HepG2 (cell line): ENCODE measurements around the gene IFT122. TPM values are rescaled to one million over a fixed set of nuclear protein-coding genes. Genes with fewer than 3 reads are reported as not detected.
"Not testable (repeated sequence)": the region's sequence is repeated elsewhere in the genome, so short reads cannot be mapped to it uniquely, and the experiment has no call there.

Experiments used
- ATAC-seq: fragments of 200-7000 bp; cut with Tn5 transposase; 3 replicates; pipeline ENCODE4 v1.9.1; 2020; ENCODE audit warnings: mild to moderate bottlenecking, moderate library complexity
- BruUV-seq: library from RNA; stranded (reverse); fragments of 400-500 nt; replicated peaks from 2 replicates; lab custom pipeline; 2021; lab: Mats Ljungman, UMichigan
- CTCF ChIA-PET: fragments of 300-600 bp; formaldehyde crosslinking; extraction: SDS; loops from one replicate; lab custom pipeline; 2021; ENCODE audit warnings: low total read pairs, inconsistent platforms, low intra/inter-chr PET ratio; lab: Yijun Ruan, JAX
- POLR2A ChIA-PET: fragments of 350-600 bp; sonication (Branson Sonifier 250); formaldehyde crosslinking; loops from one replicate; lab custom pipeline; 2020; ENCODE audit warnings: antibody characterized with exemption, inconsistent platforms; lab: Yijun Ruan, JAX
- DNase-seq: peaks from one replicate; pipeline ENCODE4 v3.0.0-alpha.2; 2015; ENCODE audit warnings: low spot score
- FAIRE-seq: peaks from 3 replicates; lab custom pipeline; 2011; peaks lifted over from hg19 to GRCh38; lab: Jason Lieb, UNC
- H2AFZ ChIP-seq: one replicate; pipeline ENCODE4 v1.6.1; 2011; ENCODE audit warnings: low read length, inconsistent platforms
- H3K27ac ChIP-seq: fragments of 300-600 bp; 3 replicates; pipeline ENCODE4 v1.8.0; 2011; ENCODE audit warnings: mixed run types, mild to moderate bottlenecking, mixed read lengths, low read length, inconsistent platforms; ENCODE audit not compliant: insufficient read depth; ENCODE audit errors: extremely low read length
- H3K27me3 ChIP-seq, 2 experiments: fragments of 200-600 bp in 1 of 2; 2 replicates in 1 of 2; 3 replicates in 1 of 2; pipeline versions ENCODE4 v1.6.0 to v1.8.0; 2011; ENCODE audit warnings: low read length in 2 of 2, mild to moderate bottlenecking in 2 of 2, moderate library complexity in 2 of 2, inconsistent platforms in 1 of 2; ENCODE audit not compliant: insufficient read depth in 2 of 2, control insufficient read depth in 1 of 2
- H3K36me3 ChIP-seq, 2 experiments: fragments of 200-600 bp in 1 of 2; replicated peaks in 1 of 2; 2 replicates in 1 of 2; 3 replicates in 1 of 2; pipeline versions ENCODE4 v1.5.1 to v1.8.0; 2011; ENCODE audit warnings: low read length in 2 of 2, inconsistent platforms in 1 of 2; ENCODE audit not compliant: insufficient read depth in 2 of 2, control insufficient read depth in 1 of 2
- H3K4me1 ChIP-seq: 2 replicates; pipeline ENCODE4 v1.5.1; 2012; ENCODE audit warnings: low read length, inconsistent platforms; ENCODE audit not compliant: insufficient read depth
- H3K4me2 ChIP-seq: 2 replicates; pipeline ENCODE4 v1.6.0; 2011; ENCODE audit warnings: low read depth, low read length, inconsistent platforms
- H3K4me3 ChIP-seq, 3 experiments: fragments of 200-600 bp in 1 of 3; sonication (generic), shearing (Covaris generic) in 1 of 3; replicated peaks in 1 of 3; 2 replicates each; pipeline ENCODE4 v1.5.1; 2011 to 2016; ENCODE audit warnings: low read length in 3 of 3, inconsistent platforms in 2 of 3, low read depth in 2 of 3, mild to moderate bottlenecking in 2 of 3, control low read depth in 1 of 3, mixed read lengths in 1 of 3; ENCODE audit not compliant: insufficient read depth in 1 of 3
- H3K79me2 ChIP-seq: one replicate; pipeline ENCODE4 v1.6.1; 2011; ENCODE audit warnings: low read length, inconsistent platforms; ENCODE audit not compliant: insufficient read depth
- H3K9ac ChIP-seq: 2 replicates; pipeline ENCODE4 v1.6.0; 2011; ENCODE audit warnings: mild to moderate bottlenecking, low read depth, low read length, inconsistent platforms; ENCODE audit not compliant: insufficient read depth
- H3K9me3 ChIP-seq: 2 replicates; pipeline ENCODE4 v1.5.1; 2012; ENCODE audit warnings: mild to moderate bottlenecking, low read length
- H4K20me1 ChIP-seq: 2 replicates; pipeline ENCODE4 v1.6.0; 2011; ENCODE audit warnings: inconsistent platforms, mild to moderate bottlenecking, low read length, moderate library complexity; ENCODE audit not compliant: insufficient read depth
- DRAP1 ChIP-seq: IDR thresholded peaks from 2 replicates; pipeline ENCODE4 v1.6.1; 2016; ENCODE audit warnings: missing genetic modification reagents, missing compliant biosample characterization
- EZH2 ChIP-seq: conservative IDR thresholded peaks from 2 replicates; pipeline ENCODE4 v1.6.1; 2012; ENCODE audit warnings: mild to moderate bottlenecking, low read depth, low read length, moderate library complexity
- HES4 ChIP-seq: sonication (generic); formaldehyde crosslinking; IDR thresholded peaks from 2 replicates; pipeline ENCODE4 v1.9.0; 2021; ENCODE audit warnings: mild to moderate bottlenecking, missing genetic modification reagents, borderline replicate concordance
- KDM1A ChIP-seq: IDR thresholded peaks from 2 replicates; pipeline ENCODE4 v1.6.1; 2016; ENCODE audit warnings: missing compliant biosample characterization
- KDM2A ChIP-seq: sonication (generic); formaldehyde crosslinking; IDR thresholded peaks from 2 replicates; pipeline ENCODE4 v1.4.0; 2020; ENCODE audit warnings: low read depth, missing genetic modification reagents, borderline replicate concordance
- LCORL ChIP-seq, 2 experiments: fragments of 450-650 bp in 1 of 2; sonication (generic) in 1 of 2; formaldehyde crosslinking in 1 of 2; IDR thresholded peaks; 2 replicates each; pipeline versions ENCODE4 v1.5.0 to v1.6.1; 2017 to 2020; ENCODE audit warnings: antibody characterized with exemption in 1 of 2, missing genetic modification reagents in 1 of 2
- MED8 ChIP-seq: sonication (generic); formaldehyde crosslinking; IDR thresholded peaks from 2 replicates; pipeline ENCODE4 v1.8.1; 2023; ENCODE audit warnings: mild to moderate bottlenecking, missing genetic modification reagents; ENCODE audit not compliant: insufficient replicate concordance
- MIXL1 ChIP-seq: IDR thresholded peaks from 2 replicates; pipeline ENCODE4 v1.6.1; 2016
- MTERF4 ChIP-seq: sonication (generic); formaldehyde crosslinking; IDR thresholded peaks from 2 replicates; pipeline ENCODE4 v1.8.0; 2023; ENCODE audit warnings: mild to moderate bottlenecking, missing genetic modification reagents
- NFE2 ChIP-seq: sonication (generic); formaldehyde crosslinking; IDR thresholded peaks from 2 replicates; pipeline ENCODE4 v1.4.0; 2020; ENCODE audit warnings: missing genetic modification reagents
- NONO ChIP-seq, 2 experiments: fragments of 450-650 bp in 1 of 2; sonication (generic) in 1 of 2; formaldehyde crosslinking in 1 of 2; IDR thresholded peaks in 1 of 2; conservative IDR thresholded peaks in 1 of 2; 2 replicates each; pipeline versions ENCODE4 v1.6.1 to v1.8.0; 2017 to 2022; ENCODE audit warnings: mild to moderate bottlenecking in 1 of 2, missing genetic modification reagents in 1 of 2, moderate library complexity in 1 of 2
- PRPF4 ChIP-seq: fragments of 200-400 bp; formaldehyde crosslinking; IDR thresholded peaks from 2 replicates; pipeline ENCODE4 v1.6.1; 2016; ENCODE audit warnings: low read length, low read depth; ENCODE audit not compliant: poor library complexity, severe bottlenecking
- RFX1 ChIP-seq: fragments of 450-650 bp; IDR thresholded peaks from 2 replicates; pipeline ENCODE4 v1.6.1; 2017
- SNAPC2 ChIP-seq: sonication (generic); formaldehyde crosslinking; IDR thresholded peaks from 2 replicates; pipeline ENCODE4 v1.8.1; 2022; ENCODE audit warnings: mild to moderate bottlenecking, missing genetic modification reagents
- ZBTB7A ChIP-seq: sonication (generic); formaldehyde crosslinking; IDR thresholded peaks from 2 replicates; pipeline ENCODE4 v1.8.0; 2022; ENCODE audit warnings: mild to moderate bottlenecking, missing genetic modification reagents
- ZNF260 ChIP-seq: sonication (generic); formaldehyde crosslinking; IDR thresholded peaks from 2 replicates; pipeline ENCODE4 v1.4.0; 2020; ENCODE audit warnings: missing genetic modification reagents, low read depth, mild to moderate bottlenecking, borderline replicate concordance
- ZNF343 ChIP-seq: sonication (generic); formaldehyde crosslinking; IDR thresholded peaks from 2 replicates; pipeline ENCODE4 v1.4.0; 2020; ENCODE audit warnings: mild to moderate bottlenecking, missing genetic modification reagents
- ZNF788 ChIP-seq: sonication (generic); formaldehyde crosslinking; IDR thresholded peaks from 2 replicates; pipeline ENCODE4 v1.5.0; 2020; ENCODE audit warnings: mild to moderate bottlenecking, missing genetic modification reagents, borderline replicate concordance
- WGBS: methylation state at CpG from one replicate; pipeline ENCODE4 v1.1.6; 2017; ENCODE audit warnings: low lambda C conversion rate; 5-methylcytosine and 5-hydroxymethylcytosine counted together
- in situ Hi-C: cut with HindIII; loops from 2 replicates; pipeline ENCODE4 v1.10.0; 2017; ENCODE audit warnings: low pct_unique_long_range_greater_than_20kb; ENCODE audit not compliant: extremely low pct_ligation_motif_present
- intact Hi-C: fragments of 100-400 bp; cut with micrococcal nuclease; formaldehyde crosslinking; loops from one replicate; pipeline ENCODE4 v1.10.0; 2022; ENCODE audit not compliant: unreplicated experiment
- polyA plus RNA-seq, 8 experiments: library from polyadenylated mRNA; depleted of rRNA in 3 of 8; stranded (reverse) in 7 of 8; unstranded in 1 of 8; fragments of >200 nt; fragmentation: Illumina TruSeq in 4 of 8; extraction: Trizol in 4 of 8; gene quantifications; 2 replicates each; pipeline versions ENCODE4 v1.2.1 to v1.2.3, GENCODE V29; 2011 to 2016; ENCODE audit warnings: low read depth in 4 of 8, missing spikeins in 1 of 8, mixed read lengths in 1 of 8; ENCODE audit not compliant: insufficient read depth in 1 of 8
- total RNA-seq, 5 experiments: library from RNA; depleted of rRNA; stranded (reverse); fragments of >200 nt; fragmentation: Illumina TruSeq; extraction: Trizol; gene quantifications; 2 replicates each; pipeline ENCODE4 v1.2.3, GENCODE V29; 2016; ENCODE audit warnings: low read depth in 1 of 5

Gene IFT122
- total and polyA plus RNA-seq, 2 of the 13 experiments (the other 11 are each of a cell fraction or from before 2014, with no cell fraction given), result 10.1 to 10.3 TPM

- in situ Hi-C loops, result no loop called here
- H3K27ac ChIP-seq, result no peak overlapping the region
- H3K36me3 ChIP-seq, result peaks cover 14 to 34% of the 10 kb centered on the region in 2 experiments
- H3K4me3 ChIP-seq, result no peak overlapping the region
- no peaks in the 10 kb centered on the region for H3K27me3 ChIP-seq
- DNase-seq (no peak), FAIRE-seq (no peak), ATAC-seq (no peak)
- ChIA-PET POLR2A (no interaction called here), CTCF (no interaction called here)
- H3K79me2 ChIP-seq, result no peaks in the 10 kb centered on the region
- 99% methylated on average over 6 of the region's 6 CpGs for WGBS
- no TSS peak for BruUV-seq
- H3K9me3 ChIP-seq, result no peaks in the 10 kb centered on the region
- no peak overlapping the region for H3K4me2 ChIP-seq
- peaks cover 14% of the 10 kb centered on the region for H3K4me1 ChIP-seq
- no peaks in the 10 kb centered on the region for H4K20me1 ChIP-seq
- H3K9ac ChIP-seq, result no peak overlapping the region
- no peak for TF ChIP-seq MED8 (CRISPR knock-in tag)
- TF ChIP-seq NFE2, result no peak
- TF ChIP-seq ZNF260 (CRISPR knock-in tag), result no peak
- no peak for TF ChIP-seq HES4 (CRISPR knock-in tag)
- no peak for TF ChIP-seq LCORL (IDR thresholded peaks at IDR 0.05)
- no peak for TF ChIP-seq LCORL (CRISPR knock-in tag; IDR thresholded peaks at IDR 0.05)
- TF ChIP-seq RFX1, result no peak
- TF ChIP-seq PRPF4, result no peak
- no peak for TF ChIP-seq KDM2A (CRISPR knock-in tag)
- TF ChIP-seq NONO (IDR thresholded peaks at IDR 0.05), result no peak
- no peak for TF ChIP-seq NONO (CRISPR knock-in tag; conservative IDR thresholded peaks at IDR 0.05)
- no peak for TF ChIP-seq DRAP1
- TF ChIP-seq SNAPC2 (CRISPR knock-in tag), result no peak
- no peak for TF ChIP-seq ZBTB7A (CRISPR knock-in tag)
- no peak for TF ChIP-seq ZNF788 (CRISPR knock-in tag)
- no peak for TF ChIP-seq KDM1A (CRISPR knock-in tag)
- TF ChIP-seq MIXL1 (CRISPR knock-in tag), result no peak
- TF ChIP-seq ZNF343, result no peak
- no peak for TF ChIP-seq EZH2
- TF ChIP-seq MTERF4 (CRISPR knock-in tag), result no peak
- intact Hi-C loops, result no loop called here
- H2AFZ ChIP-seq, result no peak overlapping the region
Observed at GRCh38 chr3:129476586-129476985, 36.6 kb downstream of the IFT122 start.

GRCh38 chr3:129481225-129481765, 41.3 kb downstream of the IFT122 start:
- CTCF ChIA-PET, H3K9me3 ChIP-seq, BruUV-seq, H3K79me2 ChIP-seq, POLR2A ChIA-PET, DNase-seq, H4K20me1 ChIP-seq, FAIRE-seq, H3K9ac ChIP-seq, H3K4me3 ChIP-seq, in situ Hi-C loops, H3K27ac ChIP-seq, ATAC-seq, H3K27me3 ChIP-seq, H2AFZ ChIP-seq, H3K4me1 ChIP-seq, intact Hi-C loops, H3K4me2 ChIP-seq: not testable (repeated sequence)
- H3K36me3 ChIP-seq, result peaks cover 14 to 41% of the 10 kb centered on the region in 2 experiments
- WGBS, result 84% methylated on average over 4 of the region's 11 CpGs
